Measurements from ENCODE around the gene SNRPF. TPM values are rescaled to one million over a fixed set of nuclear protein-coding genes. Genes with fewer than 3 reads are reported as not detected.

The SNRPF gene
- total RNA-seq, 1 donor from 2014 or later: 13.6 TPM

DNA sequence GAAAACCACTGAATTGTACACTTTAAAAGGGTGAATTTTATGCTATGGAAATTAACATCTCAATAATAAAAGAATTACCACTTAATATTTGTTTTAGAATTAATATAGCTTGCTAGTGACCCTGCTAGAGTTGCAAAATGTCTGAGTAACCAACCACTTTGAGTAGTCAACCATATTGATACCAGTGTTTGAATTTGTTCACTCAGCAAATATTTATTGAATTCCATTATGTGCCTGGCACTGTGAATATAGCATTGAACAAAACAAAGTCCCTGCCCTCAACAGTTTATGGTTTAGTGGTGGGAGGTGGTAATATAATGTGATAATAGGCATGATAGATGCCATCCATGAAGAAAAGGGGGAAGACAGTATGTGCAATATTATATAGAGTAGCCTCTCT, 4.6 kb downstream of the SNRPF start:
- Histone ChIP-seq H3K27me3 (ENCODE audit: control insufficient read depth, insufficient read depth, low read length) (no peaks in the 10 kb centered on the region), H3K4me3 (ENCODE audit: low read depth, low read length) (no peak overlapping the region), H3K36me3 (ENCODE audit: control insufficient read depth, insufficient read depth, low read length) (no peaks in the 10 kb centered on the region)
- DNase-seq (ENCODE audit: low read depth): no peak
- TF ChIP-seq, protein P1, sequence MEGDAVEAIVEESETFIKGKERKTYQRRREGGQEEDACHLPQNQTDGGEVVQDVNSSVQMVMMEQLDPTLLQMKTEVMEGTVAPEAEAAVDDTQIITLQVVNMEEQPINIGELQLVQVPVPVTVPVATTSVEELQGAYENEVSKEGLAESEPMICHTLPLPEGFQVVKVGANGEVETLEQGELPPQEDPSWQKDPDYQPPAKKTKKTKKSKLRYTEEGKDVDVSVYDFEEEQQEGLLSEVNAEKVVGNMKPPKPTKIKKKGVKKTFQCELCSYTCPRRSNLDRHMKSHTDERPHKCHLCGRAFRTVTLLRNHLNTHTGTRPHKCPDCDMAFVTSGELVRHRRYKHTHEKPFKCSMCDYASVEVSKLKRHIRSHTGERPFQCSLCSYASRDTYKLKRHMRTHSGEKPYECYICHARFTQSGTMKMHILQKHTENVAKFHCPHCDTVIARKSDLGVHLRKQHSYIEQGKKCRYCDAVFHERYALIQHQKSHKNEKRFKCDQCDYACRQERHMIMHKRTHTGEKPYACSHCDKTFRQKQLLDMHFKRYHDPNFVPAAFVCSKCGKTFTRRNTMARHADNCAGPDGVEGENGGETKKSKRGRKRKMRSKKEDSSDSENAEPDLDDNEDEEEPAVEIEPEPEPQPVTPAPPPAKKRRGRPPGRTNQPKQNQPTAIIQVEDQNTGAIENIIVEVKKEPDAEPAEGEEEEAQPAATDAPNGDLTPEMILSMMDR (IDR thresholded peaks at IDR 0.05; ENCODE audit: insufficient read depth, low read length, poor library complexity, severe bottlenecking): no peak

DNA sequence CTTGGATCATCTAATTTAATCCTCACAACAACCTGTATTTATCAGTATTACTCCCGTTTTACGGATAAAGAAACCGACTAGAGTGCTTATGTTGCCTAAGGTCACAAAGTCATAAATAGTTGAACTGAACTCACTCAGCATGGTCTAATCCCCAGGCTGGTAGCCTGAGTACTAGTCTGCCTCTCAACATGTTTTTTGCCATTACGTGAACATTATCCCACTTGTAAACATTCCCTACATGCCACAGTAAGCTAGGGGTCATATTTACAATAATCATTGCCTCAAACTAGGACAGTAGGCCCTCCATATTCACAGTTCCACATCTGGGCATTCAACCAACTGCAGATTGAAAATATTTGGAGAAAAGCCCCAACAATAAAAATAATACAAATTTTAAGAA, 12.1 kb downstream of the SNRPF start:
- H3K27me3 ChIP-seq (ENCODE audit: control insufficient read depth, insufficient read depth, low read length): no peaks in the 10 kb centered on the region
- H3K4me3 ChIP-seq (ENCODE audit: low read depth, low read length): no peak overlapping the region
- no peaks in the 10 kb centered on the region for H3K36me3 ChIP-seq (ENCODE audit: control insufficient read depth, insufficient read depth, low read length)
- DNase-seq (ENCODE audit: low read depth): no peak
- TF ChIP-seq, protein P1 (IDR thresholded peaks at IDR 0.05; ENCODE audit: insufficient read depth, low read length, poor library complexity, severe bottlenecking): no peak

DNA sequence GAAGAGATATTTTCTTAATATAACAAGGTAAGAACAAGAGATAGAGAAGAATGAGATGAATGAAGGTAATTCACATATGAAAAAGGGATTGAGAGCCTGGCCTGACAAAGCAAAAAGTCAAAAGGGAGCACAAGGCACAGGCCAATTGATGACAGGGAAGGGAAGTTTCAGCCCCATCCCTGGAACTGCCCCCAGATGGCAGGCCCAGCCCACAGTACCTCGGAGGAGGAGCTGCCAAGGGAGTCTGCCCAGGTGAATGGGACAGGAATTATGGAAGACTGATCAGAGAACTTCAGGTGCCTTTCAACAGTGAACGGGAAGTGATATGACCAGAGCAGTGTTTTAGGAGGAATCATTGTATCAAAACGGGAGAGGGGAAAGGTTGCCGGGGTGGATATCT, 15.7 kb downstream of the SNRPF start:
- TF ChIP-seq, protein P1 (IDR thresholded peaks at IDR 0.05; ENCODE audit: insufficient read depth, low read length, poor library complexity, severe bottlenecking): no peak
- H3K27me3 ChIP-seq (ENCODE audit: control insufficient read depth, insufficient read depth, low read length): no peaks in the 10 kb centered on the region
- H3K4me3 ChIP-seq (ENCODE audit: low read depth, low read length): no peak overlapping the region
- H3K36me3 ChIP-seq (ENCODE audit: control insufficient read depth, insufficient read depth, low read length): no peaks in the 10 kb centered on the region
- DNase-seq (ENCODE audit: low read depth): no peak

DNA sequence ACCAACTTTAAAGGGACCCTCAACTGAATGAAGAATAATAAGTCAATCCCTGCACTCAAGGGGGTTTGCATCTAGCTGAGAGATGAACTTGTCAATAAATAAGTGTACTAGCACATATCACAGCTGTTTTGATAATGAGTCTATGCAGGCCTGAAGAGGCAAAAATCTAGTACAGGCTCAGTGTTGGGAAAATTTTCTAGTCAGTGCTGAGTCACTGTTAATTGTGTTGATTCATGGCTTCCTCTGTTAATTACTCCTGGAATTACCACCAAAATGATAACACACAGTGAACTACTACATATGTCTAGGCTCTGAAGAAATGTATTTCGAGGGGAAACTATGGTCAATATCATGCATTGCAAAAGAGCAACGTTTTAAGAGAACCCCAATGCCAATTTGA, 18.9 kb downstream of the SNRPF start:
- no peak for DNase-seq (ENCODE audit: low read depth)
- H3K36me3 ChIP-seq (ENCODE audit: control insufficient read depth, insufficient read depth, low read length): no peaks in the 10 kb centered on the region
- TF ChIP-seq, protein P1 (IDR thresholded peaks at IDR 0.05; ENCODE audit: insufficient read depth, low read length, poor library complexity, severe bottlenecking): no peak
- no peak overlapping the region for H3K4me3 ChIP-seq (ENCODE audit: low read depth, low read length)
- H3K27me3 ChIP-seq (ENCODE audit: control insufficient read depth, insufficient read depth, low read length): no peaks in the 10 kb centered on the region

DNA sequence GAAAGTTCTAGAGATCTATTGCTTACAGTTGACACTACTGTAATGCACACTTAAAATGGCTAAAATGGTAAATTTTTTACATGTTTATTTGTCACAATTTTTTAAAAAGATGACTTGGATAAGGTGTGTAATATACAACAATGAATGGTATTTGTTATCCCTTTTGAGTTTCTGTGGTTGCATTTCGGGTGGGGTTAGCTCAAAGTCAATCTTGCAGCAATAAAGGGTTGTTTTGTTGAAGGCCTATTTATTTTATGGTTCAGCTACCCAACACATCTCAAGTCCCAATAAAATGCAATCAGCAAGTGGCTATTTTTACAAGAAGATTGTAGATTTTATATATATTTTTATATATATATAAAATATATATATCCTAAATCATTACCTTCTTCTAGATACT, 22.1 kb downstream of the SNRPF start:
- TF ChIP-seq, protein P1 (IDR thresholded peaks at IDR 0.05; ENCODE audit: insufficient read depth, low read length, poor library complexity, severe bottlenecking): no peak
- DNase-seq (ENCODE audit: low read depth): no peak
- no peaks in the 10 kb centered on the region for H3K36me3 ChIP-seq (ENCODE audit: control insufficient read depth, insufficient read depth, low read length)
- no peak overlapping the region for H3K4me3 ChIP-seq (ENCODE audit: low read depth, low read length)
- no peaks in the 10 kb centered on the region for H3K27me3 ChIP-seq (ENCODE audit: control insufficient read depth, insufficient read depth, low read length)

DNA sequence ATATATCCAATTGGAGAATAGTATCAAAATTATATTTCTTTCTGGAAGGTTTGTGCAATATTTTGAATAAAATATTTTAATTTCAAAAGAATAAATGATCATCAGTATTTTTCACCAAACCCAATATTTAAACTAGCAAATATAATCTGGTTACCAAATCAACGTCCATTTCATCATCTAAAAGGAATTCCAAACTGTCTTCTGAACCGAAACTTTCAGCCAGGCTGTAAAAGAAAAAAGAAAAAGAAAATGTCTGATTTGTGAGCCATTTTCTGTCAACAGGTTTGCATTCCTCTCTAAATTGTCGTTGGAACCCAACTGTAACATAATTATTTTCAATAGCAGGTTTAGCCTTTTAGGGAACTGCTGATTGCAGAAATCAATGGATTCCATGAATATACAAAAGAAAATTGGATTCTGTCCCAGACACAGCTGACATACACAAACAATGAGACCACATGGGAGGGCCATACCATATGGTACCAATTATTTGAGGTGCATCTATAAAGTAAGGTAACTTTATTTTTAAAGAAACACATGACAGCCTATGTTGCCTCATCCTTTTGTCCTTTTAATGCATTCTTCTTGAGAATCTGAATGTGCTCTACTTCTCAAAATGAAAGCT, 22.7 kb downstream of the SNRPF start:
- Histone ChIP-seq H3K27me3 (ENCODE audit: control insufficient read depth, insufficient read depth, low read length) (no peaks in the 10 kb centered on the region), H3K36me3 (ENCODE audit: control insufficient read depth, insufficient read depth, low read length) (no peaks in the 10 kb centered on the region), H3K4me3 (ENCODE audit: low read depth, low read length) (no peak overlapping the region)
- DNase-seq (ENCODE audit: low read depth): no peak
- TF ChIP-seq, protein P1 (IDR thresholded peaks at IDR 0.05; ENCODE audit: insufficient read depth, low read length, poor library complexity, severe bottlenecking): no peak

All from kidney epithelial cell (primary cell).